Measurements from ENCODE around the gene MESP1. TPM values are rescaled to one million over a fixed set of nuclear protein-coding genes. Genes with fewer than 3 reads are reported as not detected.

The MESP1 gene
- total and polyA plus RNA-seq, 2 of the 13 experiments (the other 11 are each of a cell fraction or from before 2014, with no cell fraction given) = not detected

- TF ChIP-seq ZBTB49 (CRISPR knock-in tag; IDR thresholded peaks at IDR 0.05; ENCODE audit: borderline replicate concordance) (no peak), PPARG (CRISPR knock-in tag; conservative IDR thresholded peaks at IDR 0.05) (no peak), ZBTB26 (CRISPR knock-in tag; IDR thresholded peaks at IDR 0.05; ENCODE audit: borderline replicate concordance) (no peak), THRA (CRISPR knock-in tag; IDR thresholded peaks at IDR 0.05; ENCODE audit: borderline replicate concordance) (peak; percentile 32; the same call in 1 of the 2 replicates), SOX6 (IDR thresholded peaks at IDR 0.05) (no peak), SOX6 (CRISPR knock-in tag; IDR thresholded peaks at IDR 0.05) (no peak), CENPX (CRISPR knock-in tag; IDR thresholded peaks at IDR 0.05) (no peak), ZNF17 (CRISPR knock-in tag; IDR thresholded peaks at IDR 0.05) (no peak), ZKSCAN1 (IDR thresholded peaks at IDR 0.05; ENCODE audit: low read length) (no peak), ATF3 (CRISPR knock-in tag; IDR thresholded peaks at IDR 0.05) (no peak), XRCC5 (optimal IDR thresholded peaks at IDR 0.05; ENCODE audit: low read length) (peak; percentile 52), ZNF451 (CRISPR knock-in tag; IDR thresholded peaks at IDR 0.05) (no peak), NRL (CRISPR knock-in tag; IDR thresholded peaks at IDR 0.05; ENCODE audit: borderline replicate concordance) (no peak), ZNF10 (CRISPR knock-in tag; IDR thresholded peaks at IDR 0.05; ENCODE audit: borderline replicate concordance, low read depth) (no peak), HDAC2 (CRISPR knock-in tag; IDR thresholded peaks at IDR 0.05) (peak; percentile 48; the same call in 1 of the 2 replicates), CENPBD1 (CRISPR knock-in tag; IDR thresholded peaks at IDR 0.05; ENCODE audit: borderline replicate concordance, low read depth) (no peak), SKIL (CRISPR knock-in tag; IDR thresholded peaks at IDR 0.05; ENCODE audit: borderline replicate concordance) (no peak), SYNCRIP (IDR thresholded peaks at IDR 0.05; ENCODE audit: insufficient read depth, low read depth, low read length) (no peak), NR2F2 (IDR thresholded peaks at IDR 0.05; ENCODE audit: borderline replicate concordance, low read depth) (no peak), ZNF337 (CRISPR knock-in tag; IDR thresholded peaks at IDR 0.05; ENCODE audit: borderline replicate concordance, low read depth) (no peak), SMAD3 (CRISPR knock-in tag; IDR thresholded peaks at IDR 0.05) (no peak), SKI (IDR thresholded peaks at IDR 0.05; ENCODE audit: partially characterized antibody) (no peak), MLLT10 (CRISPR knock-in tag; IDR thresholded peaks at IDR 0.05) (no peak)
These were observed 9.4 kb upstream of the MESP1 start (continued) for GRCh38 chr15:89760303-89761008.

Measured in HepG2 (cell line).